K562 (cell line): ENCODE measurements around the gene ILK. TPM values are rescaled to one million over a fixed set of nuclear protein-coding genes. Genes with fewer than 3 reads are reported as not detected.

Experiments used
- ATAC-seq: fragments of 200-7000 bp; cut with Tn5 transposase; 3 replicates; pipeline ENCODE4 v1.9.1; 2020; ENCODE audit warnings: moderate library complexity
- BruUV-seq: library from RNA; stranded (reverse); fragments of 400-500 nt; replicated peaks from 2 replicates; lab custom pipeline; 2021; lab: Mats Ljungman, UMichigan
- CTCF ChIA-PET: fragments of 300-600 bp; formaldehyde crosslinking; extraction: SDS; loops from one replicate; lab custom pipeline; 2021; ENCODE audit warnings: low intra/inter-chr PET ratio; lab: Yijun Ruan, JAX
- POLR2A ChIA-PET: fragments of 300-600, 350-650 bp; sonication (Branson Sonifier 250); formaldehyde crosslinking; extraction: SDS; loops from one replicate; lab custom pipeline; 2021; ENCODE audit warnings: antibody characterized with exemption, inconsistent platforms; lab: Yijun Ruan, JAX
- DNase-seq, 4 experiments: peaks; one replicate each; pipeline versions ENCODE4 v3.0.0 to v3.0.0-alpha.2; 2011 to 2018; ENCODE audit warnings: low spot score in 3 of 4, mixed read lengths in 3 of 4; ENCODE audit errors: extremely low read depth in 1 of 4
- FAIRE-seq: peaks from 2 replicates; lab custom pipeline; 2011; peaks lifted over from hg19 to GRCh38; lab: Jason Lieb, UNC
- H2AFZ ChIP-seq: 2 replicates; pipeline ENCODE4 v1.6.0; 2011; ENCODE audit warnings: low read depth, low read length, control low read depth, inconsistent platforms
- H3K27ac ChIP-seq: fragments of 200-600 bp; 3 replicates; pipeline ENCODE4 v1.8.0; 2011; ENCODE audit warnings: low read depth, mild to moderate bottlenecking, control low read depth, inconsistent platforms, low read length, moderate library complexity, mixed read lengths; ENCODE audit errors: extremely low read depth
- H3K27me3 ChIP-seq, 2 experiments: fragments of 300-600 bp in 1 of 2; 2 replicates in 1 of 2; 3 replicates in 1 of 2; pipeline versions ENCODE4 v1.6.0 to v1.8.0; 2011; ENCODE audit warnings: inconsistent platforms in 2 of 2, low read length in 2 of 2, mild to moderate bottlenecking in 1 of 2, mixed read lengths in 1 of 2, moderate library complexity in 1 of 2; ENCODE audit not compliant: control insufficient read depth in 2 of 2, insufficient read depth in 2 of 2
- H3K36me3 ChIP-seq: fragments of 300-600 bp; 3 replicates; pipeline ENCODE4 v1.8.0; 2011; ENCODE audit warnings: mild to moderate bottlenecking, low read length, inconsistent platforms; ENCODE audit not compliant: control insufficient read depth, insufficient read depth
- H3K4me1 ChIP-seq, 2 experiments: fragments of 200-600 bp in 1 of 2; replicated peaks in 1 of 2; 2 replicates in 1 of 2; 3 replicates in 1 of 2; pipeline versions ENCODE4 v1.5.1 to v1.8.0; 2011; ENCODE audit warnings: inconsistent platforms in 2 of 2, low read length in 2 of 2, mild to moderate bottlenecking in 1 of 2, mixed read lengths in 1 of 2, moderate library complexity in 1 of 2; ENCODE audit not compliant: control insufficient read depth in 2 of 2, insufficient read depth in 2 of 2
- H3K4me2 ChIP-seq: 2 replicates; pipeline ENCODE4 v1.6.1; 2011; ENCODE audit warnings: low read length, control low read depth, inconsistent platforms, mixed read lengths; ENCODE audit not compliant: insufficient read depth
- H3K4me3 ChIP-seq: fragments of 200-600 bp; sonication (generic), shearing (Covaris generic); 2 replicates; pipeline ENCODE4 v1.5.1; 2016; ENCODE audit warnings: control low read depth, inconsistent platforms
- H3K79me2 ChIP-seq: fragments of 200-600 bp; 3 replicates; pipeline ENCODE4 v1.8.0; 2011; ENCODE audit warnings: low read length, inconsistent platforms; ENCODE audit not compliant: control insufficient read depth, insufficient read depth
- H3K9ac ChIP-seq, 2 experiments: 2 replicates each; pipeline versions ENCODE4 v1.6.0 to v1.6.1; 2011; ENCODE audit warnings: low read depth in 2 of 2, low read length in 2 of 2, control low read depth in 1 of 2, inconsistent platforms in 1 of 2, mild to moderate bottlenecking in 1 of 2, mixed read lengths in 1 of 2; ENCODE audit not compliant: insufficient read depth in 1 of 2
- H3K9me1 ChIP-seq: one replicate; pipeline ENCODE4 v1.6.0; 2011; ENCODE audit warnings: inconsistent platforms, mild to moderate bottlenecking, low read length, moderate library complexity; ENCODE audit not compliant: control insufficient read depth, insufficient read depth
- H3K9me3 ChIP-seq: replicated peaks from 2 replicates; pipeline ENCODE4 v1.5.1; 2011; ENCODE audit warnings: low read depth, low read length, inconsistent platforms; ENCODE audit not compliant: control insufficient read depth, insufficient read depth
- H4K20me1 ChIP-seq: replicated peaks from 2 replicates; pipeline ENCODE4 v1.6.1; 2011; ENCODE audit warnings: low read length, inconsistent platforms, mixed read lengths; ENCODE audit not compliant: control insufficient read depth, insufficient read depth
- KAT8 ChIP-seq: fragments of 450-650 bp; IDR thresholded peaks from 2 replicates; pipeline ENCODE4 v1.6.1; 2016; ENCODE audit warnings: low read depth, mild to moderate bottlenecking
- KLF13 ChIP-seq: fragments of 450-650 bp; IDR thresholded peaks from 2 replicates; pipeline ENCODE4 v1.6.1; 2016; ENCODE audit warnings: missing genetic modification characterization, low read depth, mild to moderate bottlenecking, missing compliant biosample characterization, moderate library complexity, borderline replicate concordance
- RBM15 ChIP-seq: fragments of 200-400 bp; formaldehyde crosslinking; IDR thresholded peaks from 2 replicates; pipeline ENCODE4 v1.6.1; 2018; ENCODE audit warnings: mild to moderate bottlenecking, low read length, moderate library complexity; ENCODE audit not compliant: insufficient read depth
- RBM39 ChIP-seq: fragments of 200-400 bp; formaldehyde crosslinking; optimal IDR thresholded peaks from 2 replicates; pipeline ENCODE3; 2018; ENCODE audit warnings: low read depth, low read length
- RNF219 ChIP-seq: fragments of 250-450 bp; sonication (Bioruptor Pico); IDR thresholded peaks from 2 replicates; pipeline ENCODE4 v1.5.0; 2022; ENCODE audit warnings: mild to moderate bottlenecking
- ZNF407 ChIP-seq: fragments of 450-650 bp; IDR thresholded peaks from 2 replicates; pipeline ENCODE4 v1.6.1; 2016; ENCODE audit warnings: low read depth
- WGBS: fragments of 100-300 bp; shearing (Covaris generic); methylation state at CpG from one replicate; pipeline ENCODE4 v1.1.6; 2016; ENCODE audit warnings: low coverage, mixed read lengths; ENCODE audit not compliant: insufficient coverage; ENCODE audit errors: missing lambda C conversion rate; 5-methylcytosine and 5-hydroxymethylcytosine counted together
- in situ Hi-C: fragments of 300-500 bp; cut with MboI; formaldehyde crosslinking; loops from 4 replicates; pipeline ENCODE4 v1.15.0; 2018; ENCODE audit warnings: inconsistent platforms, mixed read lengths
- intact Hi-C: fragments of 100-400 bp; cut with micrococcal nuclease; formaldehyde crosslinking; loops from 2 replicates; pipeline ENCODE4 v1.14.2; 2022
- polyA plus RNA-seq, 8 experiments: library from polyadenylated mRNA; depleted of rRNA in 4 of 8; stranded (reverse) in 5 of 8; unstranded in 3 of 8; fragments of >200 nt; fragmentation: Nextera tagmentation in 2 of 8; fragmentation: Illumina TruSeq in 1 of 8; extraction: Ambion mirVana in 2 of 8; extraction: Trizol in 1 of 8; gene quantifications; 2 replicates each; pipeline versions ENCODE4 v1.2.1 to v1.2.3, GENCODE V29; 2011 to 2014; ENCODE audit warnings: inconsistent platforms in 1 of 8, missing spikeins in 1 of 8
- total RNA-seq, 7 experiments: library from RNA; depleted of rRNA in 6 of 7; stranded (reverse); fragments of >200 nt in 6 of 7; fragmentation: Illumina TruSeq in 2 of 7; extraction: Trizol in 2 of 7; gene quantifications; 2 replicates each; pipeline versions ENCODE4 v1.2.1 to v1.2.3, GENCODE V29; 2011 to 2021; ENCODE audit warnings: low replicate concordance in 1 of 7

ILK gene
- total and polyA plus RNA-seq, 9 of the 15 experiments (the other 6 are each of a cell fraction or from before 2014, with no cell fraction given) = 43.3 to 95.9 (median 58.9) TPM

DNA sequence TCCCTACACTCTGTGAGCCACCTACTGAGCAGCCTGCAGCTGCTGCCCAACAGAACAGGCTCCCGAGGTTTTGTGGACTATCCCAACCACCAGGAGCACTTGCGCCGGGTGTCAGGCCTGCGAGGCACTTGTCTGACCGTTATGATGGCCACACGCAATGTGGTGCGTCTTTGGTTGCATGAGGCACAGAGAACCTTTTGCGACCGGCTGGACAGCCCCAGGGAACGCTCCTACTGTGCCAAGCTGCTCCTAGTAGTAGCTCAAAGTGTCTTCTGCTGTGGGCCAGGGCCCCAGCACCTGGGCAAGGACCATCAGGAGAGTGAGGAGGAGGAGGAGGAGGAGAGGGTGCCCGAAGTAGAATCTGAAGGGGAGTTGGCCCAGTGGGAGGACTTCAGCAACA, 46.5 kb upstream of the ILK start:
- H3K4me1 ChIP-seq = peaks cover 23% of the 10 kb centered on the region in 2 experiments
- no TSS peak for BruUV-seq
- no peak overlapping the region for H3K4me2 ChIP-seq
- WGBS = 91% methylated on average over 11 of the region's 11 CpGs
- H4K20me1 ChIP-seq = no peaks in the 10 kb centered on the region
- POLR2A ChIA-PET = interaction anchor here (1.0 to 2.7 kb wide), 2 partner anchors 11 to 14 kb away, joined by 3 to 19 read pairs; no protein-coding TSS in a partner anchor
- peak overlapping the region in 1 of 2 experiments; percentile 69; a peak in 2 of 4 replicates for H3K9ac ChIP-seq
- TF ChIP-seq RNF219 (CRISPR knock-in tag) = no peak
- TF ChIP-seq KAT8 = no peak
- no peak for TF ChIP-seq RBM39
- TF ChIP-seq ZNF407 = no peak
- no peak for TF ChIP-seq KLF13 (tag)
- no peak for TF ChIP-seq RBM15
- H3K9me1 ChIP-seq = no peaks in the 10 kb centered on the region
- CTCF ChIA-PET = no interaction called here
- no peak overlapping the region for H2AFZ ChIP-seq
- DNase-seq (no peak), ATAC-seq (no peak), FAIRE-seq (no peak)
- no peak overlapping the region for H3K27ac ChIP-seq
- no peaks in the 10 kb centered on the region for H3K9me3 ChIP-seq
- H3K36me3 ChIP-seq = no peaks in the 10 kb centered on the region
- no peak overlapping the region for H3K4me3 ChIP-seq
- in situ Hi-C loops = no loop called here
- H3K79me2 ChIP-seq = no peaks in the 10 kb centered on the region
- no peaks in the 10 kb centered on the region for H3K27me3 ChIP-seq
- intact Hi-C loops = no loop called here
